SU-DHL-6 (cell line): ENCODE data around the gene CHAT.

Experiments
- CTCF ChIP-seq: fragments of 200-600 bp; sonication (generic); IDR thresholded peaks from one replicate; pipeline ENCODE4 v1.5.1; 2017; ENCODE audit warnings: antibody characterized with exemption, mild to moderate bottlenecking, low read length, moderate library complexity; ENCODE audit not compliant: insufficient read depth, poor library complexity, severe bottlenecking
- EZH2phosphoT487 ChIP-seq: fragments of 200-600 bp; sonication (generic), shearing (Covaris generic); conservative IDR thresholded peaks from 2 replicates; pipeline ENCODE4 v1.6.1; 2018; ENCODE audit warnings: mild to moderate bottlenecking, antibody characterized with exemption, low read length, moderate library complexity, mixed read lengths

- TF ChIP-seq CTCF (no peak), EZH2phosphoT487 (no peak)
These were observed 3.5 kb downstream of the CHAT start for GRCh38 chr10:49617121-49618020.
